GM10248 (cell line): ENCODE data around the gene ARL6IP4.

ENCODE experiments used
- CTCF ChIA-PET: fragments of 300-600 bp; sonication (Branson Sonifier 250); formaldehyde crosslinking; extraction: SDS; loops from one replicate; lab custom pipeline; 2021; ENCODE audit warnings: antibody characterized with exemption; lab: Yijun Ruan, JAX
- POLR2A ChIA-PET: fragments of 350-650 bp; sonication (Branson Sonifier 250); formaldehyde crosslinking; extraction: SDS; loops from one replicate; lab custom pipeline; 2020; ENCODE audit warnings: antibody characterized with exemption; lab: Yijun Ruan, JAX
- DNase-seq: peaks from one replicate; pipeline ENCODE4 v3.0.0; 2012; ENCODE audit errors: extremely low spot score
- CTCF ChIP-seq: IDR thresholded peaks from 2 replicates; pipeline ENCODE4 v1.5.1; 2012; ENCODE audit warnings: mild to moderate bottlenecking, low read depth; ENCODE audit errors: extremely low read depth, missing control alignments, control extremely low read depth

The ARL6IP4 gene

GRCh38 chr12:123004287-123004686, 23.8 kb downstream of the ARL6IP4 start:
- POLR2A ChIA-PET, result no interaction called here
- CTCF ChIA-PET, result no interaction called here
- no peak for TF ChIP-seq CTCF
- DNase-seq, result no peak

- ChIA-PET CTCF (interaction anchor here (1.2 to 1.5 kb wide), 2 partner anchors 9 to 39 kb away, joined by 3 read pairs; no protein-coding TSS in a partner anchor), POLR2A (no interaction called here)
- TF ChIP-seq CTCF, result no peak
- no peak for DNase-seq
Observed at GRCh38 chr12:123005081-123005626, 24.7 kb downstream of the ARL6IP4 start.

GRCh38 chr12:123006977-123007376, 26.5 kb downstream of the ARL6IP4 start:
- CTCF ChIA-PET, result interaction anchor here (1.4 kb wide), 1 partner anchor 15 kb away, joined by 3 read pairs; no protein-coding TSS in a partner anchor
- POLR2A ChIA-PET, result no interaction called here
- DNase-seq, result no peak
- no peak for TF ChIP-seq CTCF

- CTCF ChIA-PET, result interaction anchor here (1.0 kb wide), 1 partner anchor 332 kb away, joined by 3 read pairs; no protein-coding TSS in a partner anchor
- TF ChIP-seq CTCF, result no peak
- DNase-seq, result no peak
- POLR2A ChIA-PET, result no interaction called here
Observed at GRCh38 chr12:123010110-123010509, 29.6 kb downstream of the ARL6IP4 start.

- TF ChIP-seq CTCF, result no peak
- POLR2A ChIA-PET, result no interaction called here
- no peak for DNase-seq
- CTCF ChIA-PET, result interaction anchor here (1.0 kb wide), 1 partner anchor 331 kb away, joined by 3 read pairs; no protein-coding TSS in a partner anchor
Observed at GRCh38 chr12:123010681-123011080, 30.2 kb downstream of the ARL6IP4 start.

GRCh38 chr12:123011701-123012100, 31.2 kb downstream of the ARL6IP4 start:
- ChIA-PET CTCF (no interaction called here), POLR2A (no interaction called here)
- TF ChIP-seq CTCF, result no peak
- no peak for DNase-seq
